ENCODE measurements around the gene PPIB. TPM values are rescaled to one million over a fixed set of nuclear protein-coding genes. Genes with fewer than 3 reads are reported as not detected.

Gene PPIB
- total RNA-seq: 698 and 746 TPM in 2 replicates
- long read RNA-seq, transcript PPIB-201 (5 exons, 1,081 nt): major isoform, 730 of 748 reads
- long read RNA-seq, partial matches to known transcripts: 3 of 748 reads
- long read RNA-seq, other reads (novel, unspliced or antisense): 13 of 748 reads

DNA sequence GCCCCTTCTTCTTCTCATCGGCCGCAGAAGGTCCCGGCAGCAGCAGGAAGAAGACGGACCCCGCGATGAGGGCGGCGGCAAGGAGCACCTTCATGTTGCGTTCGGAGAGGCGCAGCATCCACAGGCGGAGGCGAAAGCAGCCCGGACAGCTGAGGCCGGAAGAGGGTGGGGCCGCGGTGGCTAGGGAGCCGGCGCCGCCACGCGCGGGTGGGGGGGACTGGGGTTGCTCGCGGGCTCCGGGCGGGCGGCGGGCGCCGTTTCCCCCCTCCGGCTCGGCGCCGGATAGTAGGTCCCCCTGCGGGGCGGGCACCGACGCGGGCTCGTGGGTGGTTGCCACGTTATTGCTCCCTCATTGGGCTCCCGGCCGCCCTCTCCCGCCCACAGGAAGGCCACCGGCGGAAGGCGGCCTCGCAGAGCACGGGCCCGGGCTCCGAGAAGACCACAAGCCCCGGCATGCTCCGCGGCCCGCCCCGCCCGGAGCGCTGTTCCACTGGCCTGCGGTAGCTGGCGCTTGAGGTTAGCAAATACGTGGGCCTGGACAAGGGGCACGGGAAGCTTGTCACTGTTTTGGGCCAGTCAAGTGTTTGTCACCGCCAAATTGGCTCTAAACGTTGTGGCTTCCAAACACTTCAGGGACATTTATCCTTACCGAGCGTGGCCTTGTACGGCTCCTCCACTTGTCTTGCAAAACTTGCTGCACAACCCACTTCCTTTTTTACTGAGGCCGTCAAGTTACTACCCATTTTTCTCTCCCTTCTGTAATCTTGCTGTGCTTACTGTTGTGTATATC, at the start of gene PPIB:
TSS of gene PPIB (minus strand) at position 154 of the 790 bp plus-strand sequence. CDS start at position 118, 36 bp downstream.
- peak within 1 kb of the TSS; percentile 98 for H3K27ac Mint-ChIP-seq (ENCODE audit: unreplicated experiment)
- H3K4me3 Mint-ChIP-seq (ENCODE audit: unreplicated experiment): peak within 1 kb of the TSS; percentile 90

DNA sequence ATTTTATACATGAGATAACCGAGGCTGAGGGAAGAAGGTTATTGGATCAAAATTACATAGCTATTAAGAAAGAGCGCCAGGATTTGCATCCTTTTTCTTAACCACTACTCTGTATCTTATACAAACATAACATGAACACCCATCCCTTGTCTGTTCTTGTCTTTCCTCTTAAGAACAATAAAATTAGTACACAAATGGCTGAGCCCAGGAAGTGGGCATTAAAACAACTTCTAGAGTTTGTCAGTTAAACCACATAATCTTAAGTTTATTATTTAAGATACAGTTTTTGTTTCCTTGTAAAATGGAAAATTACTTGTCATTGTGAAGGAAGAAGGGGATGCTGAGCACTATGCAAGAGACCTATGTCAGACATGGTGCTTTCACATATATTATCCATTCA, 48.9 kb upstream of the PPIB start:
- Mint-ChIP-seq H3K36me3 (ENCODE audit: unreplicated experiment) (peaks cover 10% of the 10 kb centered on the region), H3K27ac (ENCODE audit: unreplicated experiment) (no peak overlapping the region), H3K9me3 (ENCODE audit: unreplicated experiment) (no peaks in the 10 kb centered on the region), H3K4me1 (ENCODE audit: unreplicated experiment) (peaks cover 9% of the 10 kb centered on the region), H3K27me3 (ENCODE audit: unreplicated experiment) (no peaks in the 10 kb centered on the region), H3K4me3 (ENCODE audit: unreplicated experiment) (no peak overlapping the region)
- no peak for DNase-seq (ENCODE audit: extremely low spot score, unreplicated experiment)
- TF ChIP-seq, protein P1, sequence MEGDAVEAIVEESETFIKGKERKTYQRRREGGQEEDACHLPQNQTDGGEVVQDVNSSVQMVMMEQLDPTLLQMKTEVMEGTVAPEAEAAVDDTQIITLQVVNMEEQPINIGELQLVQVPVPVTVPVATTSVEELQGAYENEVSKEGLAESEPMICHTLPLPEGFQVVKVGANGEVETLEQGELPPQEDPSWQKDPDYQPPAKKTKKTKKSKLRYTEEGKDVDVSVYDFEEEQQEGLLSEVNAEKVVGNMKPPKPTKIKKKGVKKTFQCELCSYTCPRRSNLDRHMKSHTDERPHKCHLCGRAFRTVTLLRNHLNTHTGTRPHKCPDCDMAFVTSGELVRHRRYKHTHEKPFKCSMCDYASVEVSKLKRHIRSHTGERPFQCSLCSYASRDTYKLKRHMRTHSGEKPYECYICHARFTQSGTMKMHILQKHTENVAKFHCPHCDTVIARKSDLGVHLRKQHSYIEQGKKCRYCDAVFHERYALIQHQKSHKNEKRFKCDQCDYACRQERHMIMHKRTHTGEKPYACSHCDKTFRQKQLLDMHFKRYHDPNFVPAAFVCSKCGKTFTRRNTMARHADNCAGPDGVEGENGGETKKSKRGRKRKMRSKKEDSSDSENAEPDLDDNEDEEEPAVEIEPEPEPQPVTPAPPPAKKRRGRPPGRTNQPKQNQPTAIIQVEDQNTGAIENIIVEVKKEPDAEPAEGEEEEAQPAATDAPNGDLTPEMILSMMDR (IDR thresholded peaks at IDR 0.05): no peak

More for the DNA sequence above, at the start of gene PPIB:
- Mint-ChIP-seq H3K36me3 (ENCODE audit: unreplicated experiment) (peaks cover 20% of the 10 kb centered on the region), H3K9me3 (ENCODE audit: unreplicated experiment) (no peaks in the 10 kb centered on the region), H3K27me3 (ENCODE audit: unreplicated experiment) (no peaks in the 10 kb centered on the region), H3K4me1 (ENCODE audit: unreplicated experiment) (peaks cover 38% of the 10 kb centered on the region)
- DNase-seq (ENCODE audit: extremely low spot score, unreplicated experiment): peak; percentile 99
- TF ChIP-seq, protein P1 (IDR thresholded peaks at IDR 0.05): peak; percentile 50

DNA sequence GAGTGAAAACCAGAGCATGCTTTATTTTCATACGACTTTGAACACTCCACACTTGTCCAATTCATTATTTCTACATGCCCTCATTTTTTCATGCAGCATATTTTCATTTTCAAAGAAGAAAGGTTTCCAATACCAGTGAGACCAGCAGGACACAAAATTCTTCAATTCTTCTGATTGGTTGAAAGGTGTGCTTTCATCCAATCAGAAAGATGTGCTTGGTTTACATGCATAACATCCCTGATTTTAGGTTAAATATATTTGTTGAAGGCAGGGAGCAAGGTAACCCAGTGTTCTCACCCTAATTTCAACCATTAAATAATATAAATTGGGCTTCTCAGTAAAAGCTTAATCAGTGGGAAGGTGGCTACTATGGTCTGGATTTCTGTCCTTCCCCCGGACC, 47.5 kb upstream of the PPIB start:
- H3K27me3 Mint-ChIP-seq (ENCODE audit: unreplicated experiment): no peaks in the 10 kb centered on the region
- H3K4me1 Mint-ChIP-seq (ENCODE audit: unreplicated experiment): peaks cover 9% of the 10 kb centered on the region
- no peak overlapping the region for H3K4me3 Mint-ChIP-seq (ENCODE audit: unreplicated experiment)
- H3K27ac Mint-ChIP-seq (ENCODE audit: unreplicated experiment): no peak overlapping the region
- TF ChIP-seq, protein P1 (IDR thresholded peaks at IDR 0.05): no peak
- H3K36me3 Mint-ChIP-seq (ENCODE audit: unreplicated experiment): peaks cover 10% of the 10 kb centered on the region
- H3K9me3 Mint-ChIP-seq (ENCODE audit: unreplicated experiment): no peaks in the 10 kb centered on the region
- no peak for DNase-seq (ENCODE audit: extremely low spot score, unreplicated experiment)

DNA sequence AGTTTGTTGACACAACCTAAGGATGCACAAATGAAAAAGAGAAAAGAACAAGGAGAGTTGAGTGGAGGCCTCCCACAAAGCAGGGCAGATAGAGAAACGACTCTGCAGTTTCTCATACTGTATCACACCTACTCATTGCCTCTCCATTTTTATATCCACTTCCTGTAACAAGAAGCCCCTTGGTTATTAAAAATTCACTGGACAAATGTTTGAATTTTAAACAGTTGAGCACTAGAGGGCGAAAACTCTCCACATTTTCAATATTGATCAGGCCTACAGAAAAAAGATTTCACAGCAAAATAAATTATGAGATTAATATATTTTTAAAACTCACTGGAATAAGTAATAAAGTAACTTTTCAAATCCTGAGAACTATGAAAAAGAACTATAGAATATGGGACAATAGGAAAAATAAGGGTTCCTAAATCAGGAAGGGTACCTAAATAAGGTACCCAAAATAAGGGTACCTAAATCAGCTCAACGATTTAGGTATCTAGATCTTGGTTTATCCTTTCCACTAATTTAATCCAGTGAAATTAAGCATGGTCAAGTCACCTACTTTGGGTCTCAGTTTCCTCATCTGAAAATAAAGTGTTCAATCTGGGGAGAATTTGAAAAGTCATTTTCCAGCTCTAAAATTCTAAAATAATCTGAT, 47.0 kb upstream of the PPIB start:
- H3K4me1 Mint-ChIP-seq (ENCODE audit: unreplicated experiment): peaks cover 9% of the 10 kb centered on the region
- no peak overlapping the region for H3K4me3 Mint-ChIP-seq (ENCODE audit: unreplicated experiment)
- DNase-seq (ENCODE audit: extremely low spot score, unreplicated experiment): no peak
- no peaks in the 10 kb centered on the region for H3K9me3 Mint-ChIP-seq (ENCODE audit: unreplicated experiment)
- TF ChIP-seq, protein P1 (IDR thresholded peaks at IDR 0.05): peak; percentile 71
- peak overlapping the region; percentile 73 for H3K27ac Mint-ChIP-seq (ENCODE audit: unreplicated experiment)
- H3K36me3 Mint-ChIP-seq (ENCODE audit: unreplicated experiment): peaks cover 10% of the 10 kb centered on the region
- no peaks in the 10 kb centered on the region for H3K27me3 Mint-ChIP-seq (ENCODE audit: unreplicated experiment)

DNA sequence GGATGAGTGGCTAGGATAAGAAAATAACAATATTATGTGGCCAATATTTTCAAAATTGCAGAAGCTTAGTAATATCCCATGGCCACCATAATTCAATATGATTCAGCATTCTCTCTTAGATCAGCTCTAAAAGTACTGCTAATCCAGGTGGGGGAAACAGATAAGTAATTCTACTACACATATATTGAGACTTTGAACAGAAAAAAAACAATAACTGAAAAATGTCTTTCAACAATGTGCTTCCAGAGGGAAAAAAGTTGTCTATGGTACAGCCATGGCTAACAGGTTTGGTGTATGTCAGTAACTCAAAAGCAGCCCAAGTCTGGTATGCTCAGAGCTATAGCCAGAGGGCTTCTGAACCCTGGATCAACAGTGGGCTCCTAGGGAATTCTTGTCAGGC, 42.4 kb upstream of the PPIB start:
- H3K9me3 Mint-ChIP-seq (ENCODE audit: unreplicated experiment): no peaks in the 10 kb centered on the region
- no peak overlapping the region for H3K27ac Mint-ChIP-seq (ENCODE audit: unreplicated experiment)
- H3K27me3 Mint-ChIP-seq (ENCODE audit: unreplicated experiment): no peaks in the 10 kb centered on the region
- no peak overlapping the region for H3K4me3 Mint-ChIP-seq (ENCODE audit: unreplicated experiment)
- H3K4me1 Mint-ChIP-seq (ENCODE audit: unreplicated experiment): peaks cover 6% of the 10 kb centered on the region
- peaks cover 11% of the 10 kb centered on the region for H3K36me3 Mint-ChIP-seq (ENCODE audit: unreplicated experiment)
- DNase-seq (ENCODE audit: extremely low spot score, unreplicated experiment): no peak
- TF ChIP-seq, protein P1 (IDR thresholded peaks at IDR 0.05): no peak
